ENCODE data around the gene CLEC14A. TPM values are rescaled to one million over a fixed set of nuclear protein-coding genes. Genes with fewer than 3 reads are reported as not detected.
A peak's percentile ranks its signal among the peaks of the same experiment; 100 is the strongest.

The CLEC14A gene
- total and polyA plus RNA-seq, 7 donors, result 16.0 to 35.4 (median 20.2) TPM

DNA sequence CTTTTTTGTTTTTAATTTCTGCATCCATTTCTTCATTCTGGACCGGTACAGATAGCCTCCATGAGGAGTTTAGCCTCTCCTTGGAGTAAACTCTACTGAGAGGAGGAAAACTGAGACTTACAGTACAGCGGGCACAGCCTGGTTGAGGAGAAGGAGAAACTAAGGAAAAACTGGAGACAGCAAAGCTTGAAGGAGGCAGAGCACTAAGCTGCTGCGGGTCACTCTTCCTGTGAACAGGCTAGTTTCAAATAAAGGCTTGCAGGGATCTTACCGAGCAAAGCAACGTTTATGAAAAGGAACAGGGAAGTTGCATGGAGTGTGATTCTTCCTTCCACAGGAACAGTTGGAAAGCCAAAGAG is 48.5 kb downstream of the CLEC14A start:
- no peaks in the 10 kb centered on the region for H3K36me3 ChIP-seq (ENCODE audit: insufficient read depth in 1 of 2, low read depth in 1 of 2)
- TF ChIP-seq CTCF (IDR thresholded peaks at IDR 0.05), result no peak
- WGBS, 3 donors, result 25 to 28% (median 28%) methylated on average over 5 of the region's 5 CpGs
- H3K27ac ChIP-seq, result no peak overlapping the region
- H3K4me3 ChIP-seq, result peak overlapping the region; percentile 62
- peaks cover 3% of the 10 kb centered on the region for H3K9me3 ChIP-seq
- intact Hi-C loops (cut with DNase I), result no loop called here
- DNase-seq, result no peak
- no peak for ATAC-seq
- no peaks in the 10 kb centered on the region for H3K4me1 ChIP-seq
- peaks cover 0 to 63% (median 18%) of the 10 kb centered on the region in 3 donors for H3K27me3 ChIP-seq (ENCODE audit: insufficient read depth in 3 of 3, low read length in 2 of 3)

GRCh38 chr14:38206689-38207376 is 49.1 kb downstream of the CLEC14A start:
- peaks cover 0 to 57% (median 18%) of the 10 kb centered on the region in 3 donors for H3K27me3 ChIP-seq (ENCODE audit: insufficient read depth in 3 of 3, low read length in 2 of 3)
- H3K4me3 ChIP-seq, result no peak overlapping the region

GRCh38 chr14:38205949-38206665 is 49.8 kb downstream of the CLEC14A start:
- DNase-seq (no peak), ATAC-seq (no peak)
- H3K27ac ChIP-seq, result no peak overlapping the region
- no peaks in the 10 kb centered on the region for H3K36me3 ChIP-seq (ENCODE audit: insufficient read depth in 1 of 2, low read depth in 1 of 2)
- no peak overlapping the region for H3K4me3 ChIP-seq
- H3K9me3 ChIP-seq, result peaks cover 3% of the 10 kb centered on the region
- 86 to 87% (median 86%) methylated on average over 5 of the region's 5 CpGs for WGBS, 3 donors
- H3K27me3 ChIP-seq (ENCODE audit: insufficient read depth in 3 of 3, low read length in 2 of 3), result peaks cover 0 to 50% (median 18%) of the 10 kb centered on the region in 3 donors
- H3K4me1 ChIP-seq, result no peaks in the 10 kb centered on the region
- TF ChIP-seq CTCF (IDR thresholded peaks at IDR 0.05), result no peak
- intact Hi-C loops (cut with DNase I), result no loop called here

More at GRCh38 chr14:38206689-38207376, 49.1 kb downstream of the CLEC14A start:
- Histone ChIP-seq H3K27ac (no peak overlapping the region), H3K36me3 (ENCODE audit: insufficient read depth in 1 of 2, low read depth in 1 of 2) (no peaks in the 10 kb centered on the region), H3K4me1 (no peaks in the 10 kb centered on the region), H3K9me3 (peaks cover 3% of the 10 kb centered on the region)
- ATAC-seq (no peak), DNase-seq (no peak)
- WGBS, 3 donors, result 44 to 53% (median 49%) methylated on average over 2 of the region's 2 CpGs
- intact Hi-C loops (cut with DNase I), result no loop called here
- no peak for TF ChIP-seq CTCF (IDR thresholded peaks at IDR 0.05)

DNA sequence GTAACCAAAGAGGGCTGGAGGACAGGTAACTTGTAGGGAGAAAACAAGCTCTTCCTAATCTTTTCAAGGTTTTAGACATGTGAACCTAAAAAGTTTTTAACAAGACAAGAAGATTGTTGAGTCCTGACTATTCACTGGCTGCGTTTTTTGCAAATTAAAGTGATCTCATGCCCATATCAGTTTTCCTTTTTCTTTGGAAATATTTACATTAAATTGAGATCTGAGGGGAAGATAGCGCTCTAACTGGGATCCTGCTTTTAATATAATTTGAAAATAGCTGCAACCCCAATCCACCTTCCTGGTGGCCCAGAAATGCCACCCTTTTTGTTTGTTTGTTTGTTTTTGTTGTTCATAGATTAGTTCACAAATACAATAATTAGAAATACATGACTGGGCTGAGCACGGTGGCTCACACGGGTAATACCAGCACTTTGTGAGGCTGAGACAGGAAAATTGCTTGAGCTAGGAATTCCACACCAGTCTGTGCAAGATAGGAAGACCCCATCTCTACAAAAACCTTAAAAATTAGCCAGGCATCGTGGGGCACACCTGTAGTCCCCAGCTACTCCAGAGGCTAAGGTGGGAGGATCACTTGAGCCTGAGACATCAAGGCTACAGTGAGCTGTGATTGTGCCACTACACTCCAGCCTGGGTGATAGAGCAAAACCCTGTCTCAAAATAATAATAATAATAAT is 50.6 kb downstream of the CLEC14A start:
- H3K4me1 ChIP-seq, result no peaks in the 10 kb centered on the region
- H3K27ac ChIP-seq, result no peak overlapping the region
- H3K4me3 ChIP-seq, result no peak overlapping the region
- peaks cover 3% of the 10 kb centered on the region for H3K9me3 ChIP-seq
- 77 to 84% (median 79%) methylated on average over 5 of the region's 5 CpGs for WGBS, 3 donors
- H3K27me3 ChIP-seq (ENCODE audit: insufficient read depth in 3 of 3, low read length in 2 of 3), result peaks cover 0 to 42% (median 11%) of the 10 kb centered on the region in 3 donors
- DNase-seq (no peak), ATAC-seq (no peak)
- H3K36me3 ChIP-seq (ENCODE audit: insufficient read depth in 1 of 2, low read depth in 1 of 2), result no peaks in the 10 kb centered on the region
- no peak for TF ChIP-seq CTCF (IDR thresholded peaks at IDR 0.05)
- intact Hi-C loops (cut with DNase I), result no loop called here
